HG02759 (cell line): Measurements from ENCODE around the gene TBC1D17.
"Not testable (repeated sequence)": the region's sequence is repeated elsewhere in the genome, so short reads cannot be mapped to it uniquely, and the experiment has no call there.

ENCODE experiments used
- ATAC-seq: cut with Tn5 transposase; IDR thresholded peaks from one replicate; pipeline ENCODE4 v1.9.1; 2021; ENCODE audit warnings: mild to moderate bottlenecking, moderate library complexity; ENCODE audit not compliant: unreplicated experiment

TBC1D17 gene

GRCh38 chr19:49916839-49917733, 39.6 kb downstream of the TBC1D17 start:
- no peak for ATAC-seq

DNA sequence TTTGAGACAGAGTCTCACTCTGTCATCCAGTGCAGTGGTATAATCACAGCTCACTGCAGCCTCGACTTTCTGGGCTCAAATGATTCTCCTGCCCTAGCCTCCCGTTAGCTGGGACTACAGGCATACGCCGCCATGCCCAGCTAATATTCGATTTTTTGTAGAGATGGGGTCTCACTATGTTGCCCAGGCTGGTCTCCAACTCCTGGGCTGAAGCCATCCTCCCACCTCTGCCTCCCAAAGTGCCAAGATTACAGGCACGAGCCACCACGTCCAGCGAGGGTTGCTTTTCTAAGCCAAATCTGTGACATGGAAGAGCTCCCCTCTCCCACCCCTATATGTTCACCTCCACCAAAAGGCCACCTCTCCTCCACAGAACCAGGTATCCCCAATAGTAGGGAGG, 40.6 kb downstream of the TBC1D17 start:
- ATAC-seq: no peak

DNA sequence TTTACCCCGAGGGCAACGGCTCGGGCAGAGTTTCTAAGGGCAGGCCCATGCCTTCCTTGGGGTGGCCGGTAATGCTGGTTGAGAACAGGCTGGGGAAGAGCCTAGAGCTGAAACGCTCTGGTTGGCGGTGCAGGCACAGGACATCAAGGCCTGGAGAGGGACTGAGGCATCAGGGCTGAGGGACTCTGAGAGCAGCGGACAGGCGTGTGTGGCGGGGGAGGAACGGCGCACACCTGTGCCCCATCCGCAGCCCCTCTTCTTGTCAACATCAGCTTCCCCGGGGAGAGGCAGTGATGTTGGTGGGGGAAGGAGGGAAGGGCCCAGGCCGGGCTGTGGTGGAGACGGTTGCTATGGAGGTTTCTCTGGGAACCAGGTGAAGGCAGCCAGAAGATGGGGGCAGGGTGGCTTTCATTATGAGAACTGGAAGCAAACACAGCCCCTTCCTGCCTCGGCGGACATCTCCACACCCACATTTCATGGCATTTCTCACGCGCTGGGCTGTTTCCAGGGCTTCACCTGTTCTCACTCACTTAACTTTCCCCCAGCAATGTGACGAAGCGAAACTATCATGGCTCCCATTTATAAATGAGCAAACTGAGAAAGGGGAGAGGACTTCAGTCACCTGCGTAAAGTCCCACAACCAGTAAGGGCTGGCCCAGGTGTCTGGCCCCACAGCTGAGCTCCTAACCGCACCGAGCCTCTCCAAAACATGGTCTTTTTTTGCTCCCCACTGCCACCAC, 43.3 kb downstream of the TBC1D17 start:
- no peak for ATAC-seq

DNA sequence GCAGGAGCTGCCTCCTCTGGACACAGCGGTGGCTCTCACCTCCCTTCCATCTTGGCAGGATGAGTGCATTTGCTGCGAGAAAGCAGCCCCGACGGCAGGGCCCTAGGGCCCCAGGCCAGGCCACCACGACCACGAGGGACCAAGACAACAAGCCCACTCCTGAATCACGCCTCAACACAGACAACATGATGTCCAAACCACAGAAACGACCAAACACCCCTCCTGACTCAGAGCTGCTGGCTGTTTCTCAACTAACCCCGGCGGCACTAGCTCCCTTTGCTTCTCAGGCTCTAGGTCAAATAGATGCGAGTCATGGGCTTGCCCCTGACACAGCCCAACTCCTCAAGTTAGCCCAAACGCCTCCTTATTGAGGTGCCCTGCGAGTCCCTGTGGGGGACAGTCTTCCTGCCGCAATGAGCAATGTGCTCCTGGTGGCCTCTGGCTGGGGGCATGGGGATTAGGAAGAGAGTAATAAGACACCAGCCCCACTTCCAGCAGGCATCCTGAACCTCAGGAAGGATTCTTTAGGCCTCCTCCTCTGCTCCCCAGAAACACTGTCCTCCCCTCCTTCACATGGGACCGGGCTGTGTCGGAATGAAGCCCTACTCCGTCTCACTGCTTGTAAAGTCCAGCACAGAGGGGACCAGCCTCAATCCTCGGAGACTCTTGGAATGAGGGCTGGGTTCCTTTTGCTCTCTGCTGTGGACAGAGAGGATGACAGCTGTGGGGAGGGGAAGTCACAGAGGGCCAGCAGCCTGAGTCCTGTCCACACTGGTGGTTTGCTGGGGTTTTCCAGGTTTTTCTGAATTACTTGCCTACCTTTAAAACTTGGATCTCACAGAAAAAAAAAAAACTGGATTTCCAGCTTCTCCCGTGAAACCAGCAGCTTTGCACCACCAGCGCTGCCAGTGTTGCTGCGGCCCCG, 44.6 kb downstream of the TBC1D17 start:
- no peak for ATAC-seq

- ATAC-seq: no peak
These were observed 45.8 kb downstream of the TBC1D17 start for GRCh38 chr19:49923055-49924003.

DNA sequence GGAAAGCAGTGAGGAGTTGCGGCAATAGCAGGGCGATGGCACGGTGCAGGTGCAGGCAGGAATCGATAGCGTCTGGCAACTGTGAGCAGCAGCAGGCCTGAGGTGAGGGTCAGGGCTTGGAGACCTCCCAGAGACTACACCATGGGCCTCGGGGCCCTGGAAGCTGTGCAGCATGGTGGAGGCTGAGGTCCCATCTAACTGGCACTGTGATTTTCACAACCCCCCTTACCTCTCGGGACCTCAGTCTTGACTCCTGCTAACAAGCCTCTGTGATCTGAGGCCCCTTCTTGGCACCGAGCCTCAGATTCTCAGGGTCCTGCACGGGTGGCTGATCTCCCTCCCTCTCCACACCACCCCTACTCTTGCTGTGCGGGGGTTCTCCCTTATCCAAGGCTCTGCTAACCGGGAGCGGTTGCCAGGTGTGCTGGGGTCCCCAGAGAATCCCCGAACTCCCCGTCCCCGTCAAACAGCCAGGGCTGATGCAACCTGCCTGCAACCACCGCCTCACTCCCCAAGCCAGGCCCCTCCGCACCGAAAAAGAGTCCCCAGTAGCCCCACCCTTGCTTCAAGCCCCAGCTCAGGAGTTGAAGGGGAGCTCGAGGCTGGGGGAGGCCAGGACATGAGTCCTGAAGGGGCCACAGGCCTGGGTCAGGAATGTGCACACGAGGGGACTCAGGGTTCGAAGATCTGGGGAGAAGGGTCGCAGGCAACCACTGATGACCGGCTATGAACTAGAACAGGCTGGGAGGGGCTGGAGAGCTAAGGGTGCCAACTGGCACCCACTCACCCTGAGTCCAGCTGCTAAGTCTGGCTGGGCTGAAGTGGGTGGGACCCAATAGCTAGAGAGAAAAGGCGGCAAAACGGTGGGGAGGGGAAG, 46.7 kb downstream of the TBC1D17 start:
- ATAC-seq: no peak

- not testable (repeated sequence) for ATAC-seq
These were observed 47.3 kb downstream of the TBC1D17 start for GRCh38 chr19:49924881-49925210.

DNA sequence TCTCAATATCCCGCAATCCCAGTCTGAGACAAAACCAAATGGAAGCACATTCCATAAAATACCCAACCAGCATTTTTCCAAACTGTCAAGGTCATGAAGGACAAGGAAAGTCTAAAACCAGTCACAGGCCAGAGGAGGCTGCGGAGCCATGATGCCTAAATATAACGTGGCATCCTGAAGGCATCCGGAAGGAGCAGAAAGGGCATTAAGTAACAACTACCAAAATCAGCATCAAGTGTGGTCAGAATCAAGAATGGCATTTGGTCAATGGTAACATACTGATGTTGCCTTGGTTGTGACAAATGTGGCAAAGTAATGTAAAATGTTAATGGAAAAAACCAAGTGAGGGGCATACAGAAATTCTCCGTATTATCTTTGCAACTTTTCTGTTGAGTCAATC, 48.0 kb downstream of the TBC1D17 start:
- no peak for ATAC-seq

GRCh38 chr19:49926515-49926914, 49.0 kb downstream of the TBC1D17 start:
- ATAC-seq: no peak

GRCh38 chr19:49927526-49928264, 50.2 kb downstream of the TBC1D17 start:
- ATAC-seq: no peak

DNA sequence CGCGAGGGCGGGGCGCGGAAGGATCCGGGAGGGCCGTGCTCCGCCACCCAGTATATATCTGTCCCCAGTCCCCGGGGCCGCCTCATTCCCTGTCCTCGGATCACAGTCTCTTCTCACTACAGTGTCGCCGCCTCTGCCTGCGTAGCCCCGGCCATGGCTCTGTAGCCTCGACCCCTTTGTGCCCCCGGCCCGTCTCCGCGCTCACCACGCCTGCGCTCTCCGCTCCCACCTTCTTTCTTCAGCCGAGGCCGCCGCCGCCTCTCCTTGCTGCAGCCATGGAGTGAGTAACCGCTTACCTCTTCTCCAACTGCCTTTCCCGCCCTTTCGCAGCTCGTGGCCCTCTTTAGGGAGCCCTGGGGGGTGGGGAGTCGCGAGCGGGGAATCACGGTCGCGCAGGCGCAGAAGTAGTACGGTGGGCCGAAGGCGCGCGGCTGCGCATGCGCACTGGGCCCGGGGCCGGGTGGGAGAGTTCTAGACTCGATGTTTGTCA, 51.7 kb downstream of the TBC1D17 start, which contains the start of the genes ATF5 and NUP62:
TSS of gene ATF5 (plus strand) at position 85 of the 490 bp plus-strand sequence. CDS start 1,646 bp downstream, outside the sequence.
TSS of gene NUP62 (minus strand) at position 384 of the 490 bp plus-strand sequence. CDS start 19,697 bp downstream, outside the sequence.
- ATAC-seq: peak; percentile 64

- ATAC-seq: peak; percentile 73
These were observed 52.3 kb downstream of the TBC1D17 start for GRCh38 chr19:49929611-49930482.

GRCh38 chr19:49930483-49931011, 53.0 kb downstream of the TBC1D17 start:
- no peak for ATAC-seq

- no peak for ATAC-seq
These were observed 54.0 kb downstream of the TBC1D17 start for GRCh38 chr19:49931293-49932040.

- no peak for ATAC-seq
These were observed 54.5 kb downstream of the TBC1D17 start for GRCh38 chr19:49932041-49932451.

- no peak for ATAC-seq
These were observed 55.2 kb downstream of the TBC1D17 start for GRCh38 chr19:49932731-49933131.
